WTC11 (cell line): ENCODE data around the gene VCAN.

Experiments
- ELF4 ChIP-seq: sonication (generic); formaldehyde crosslinking; IDR thresholded peaks from 2 replicates; pipeline ENCODE4 v1.8.1; 2022; ENCODE audit warnings: low read depth, mild to moderate bottlenecking, moderate library complexity, missing genetic modification reagents
- FOXK1 ChIP-seq: sonication (generic); formaldehyde crosslinking; IDR thresholded peaks from 2 replicates; pipeline ENCODE4 v1.8.0; 2022; ENCODE audit warnings: mild to moderate bottlenecking, moderate library complexity, missing genetic modification reagents
- NR2C2 ChIP-seq: sonication (generic); formaldehyde crosslinking; IDR thresholded peaks from 2 replicates; pipeline ENCODE4 v1.8.0; 2022; ENCODE audit warnings: mild to moderate bottlenecking, missing genetic modification reagents
- TF ChIP-seq, protein P1 (sequence below): sonication (generic); formaldehyde crosslinking; IDR thresholded peaks from 2 replicates; pipeline ENCODE4 v1.8.0; 2022; ENCODE audit warnings: mild to moderate bottlenecking, missing genetic modification reagents
- TF ChIP-seq, protein P2 (sequence below): fragments of 200-600 bp; IDR thresholded peaks from 2 replicates; pipeline ENCODE4 v1.8.0; 2022; ENCODE audit warnings: antibody characterized with exemption
- TF ChIP-seq, protein P3 (sequence below): sonication (generic); formaldehyde crosslinking; IDR thresholded peaks from 2 replicates; pipeline ENCODE4 v1.8.0; 2022; ENCODE audit warnings: mild to moderate bottlenecking, missing genetic modification reagents
- TF ChIP-seq, protein P4 (sequence below): sonication (generic); formaldehyde crosslinking; conservative IDR thresholded peaks from 2 replicates; pipeline ENCODE4 v1.8.1; 2022; ENCODE audit warnings: mild to moderate bottlenecking, missing genetic modification reagents

DNA sequence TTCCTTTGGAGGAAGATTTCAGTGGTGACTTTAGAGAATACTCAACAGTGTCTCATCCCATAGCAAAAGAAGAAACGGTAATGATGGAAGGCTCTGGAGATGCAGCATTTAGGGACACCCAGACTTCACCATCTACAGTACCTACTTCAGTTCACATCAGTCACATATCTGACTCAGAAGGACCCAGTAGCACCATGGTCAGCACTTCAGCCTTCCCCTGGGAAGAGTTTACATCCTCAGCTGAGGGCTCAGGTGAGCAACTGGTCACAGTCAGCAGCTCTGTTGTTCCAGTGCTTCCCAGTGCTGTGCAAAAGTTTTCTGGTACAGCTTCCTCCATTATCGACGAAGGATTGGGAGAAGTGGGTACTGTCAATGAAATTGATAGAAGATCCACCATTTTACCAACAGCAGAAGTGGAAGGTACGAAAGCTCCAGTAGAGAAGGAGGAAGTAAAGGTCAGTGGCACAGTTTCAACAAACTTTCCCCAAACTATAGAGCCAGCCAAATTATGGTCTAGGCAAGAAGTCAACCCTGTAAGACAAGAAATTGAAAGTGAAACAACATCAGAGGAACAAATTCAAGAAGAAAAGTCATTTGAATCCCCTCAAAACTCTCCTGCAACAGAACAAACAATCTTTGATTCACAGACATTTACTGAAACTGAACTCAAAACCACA, 67.4 kb downstream of the VCAN start:
- TF ChIP-seq FOXK1 (CRISPR knock-in tag) (no peak), NR2C2 (CRISPR knock-in tag) (no peak), ELF4 (CRISPR knock-in tag) (no peak)
- TF ChIP-seq, protein P1, sequence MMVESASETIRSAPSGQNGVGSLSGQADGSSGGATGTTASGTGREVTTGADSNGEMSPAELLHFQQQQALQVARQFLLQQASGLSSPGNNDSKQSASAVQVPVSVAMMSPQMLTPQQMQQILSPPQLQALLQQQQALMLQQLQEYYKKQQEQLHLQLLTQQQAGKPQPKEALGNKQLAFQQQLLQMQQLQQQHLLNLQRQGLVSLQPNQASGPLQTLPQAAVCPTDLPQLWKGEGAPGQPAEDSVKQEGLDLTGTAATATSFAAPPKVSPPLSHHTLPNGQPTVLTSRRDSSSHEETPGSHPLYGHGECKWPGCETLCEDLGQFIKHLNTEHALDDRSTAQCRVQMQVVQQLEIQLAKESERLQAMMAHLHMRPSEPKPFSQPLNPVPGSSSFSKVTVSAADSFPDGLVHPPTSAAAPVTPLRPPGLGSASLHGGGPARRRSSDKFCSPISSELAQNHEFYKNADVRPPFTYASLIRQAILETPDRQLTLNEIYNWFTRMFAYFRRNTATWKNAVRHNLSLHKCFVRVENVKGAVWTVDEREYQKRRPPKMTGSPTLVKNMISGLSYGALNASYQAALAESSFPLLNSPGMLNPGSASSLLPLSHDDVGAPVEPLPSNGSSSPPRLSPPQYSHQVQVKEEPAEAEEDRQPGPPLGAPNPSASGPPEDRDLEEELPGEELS (CRISPR knock-in tag): no peak
- TF ChIP-seq, protein P2, sequence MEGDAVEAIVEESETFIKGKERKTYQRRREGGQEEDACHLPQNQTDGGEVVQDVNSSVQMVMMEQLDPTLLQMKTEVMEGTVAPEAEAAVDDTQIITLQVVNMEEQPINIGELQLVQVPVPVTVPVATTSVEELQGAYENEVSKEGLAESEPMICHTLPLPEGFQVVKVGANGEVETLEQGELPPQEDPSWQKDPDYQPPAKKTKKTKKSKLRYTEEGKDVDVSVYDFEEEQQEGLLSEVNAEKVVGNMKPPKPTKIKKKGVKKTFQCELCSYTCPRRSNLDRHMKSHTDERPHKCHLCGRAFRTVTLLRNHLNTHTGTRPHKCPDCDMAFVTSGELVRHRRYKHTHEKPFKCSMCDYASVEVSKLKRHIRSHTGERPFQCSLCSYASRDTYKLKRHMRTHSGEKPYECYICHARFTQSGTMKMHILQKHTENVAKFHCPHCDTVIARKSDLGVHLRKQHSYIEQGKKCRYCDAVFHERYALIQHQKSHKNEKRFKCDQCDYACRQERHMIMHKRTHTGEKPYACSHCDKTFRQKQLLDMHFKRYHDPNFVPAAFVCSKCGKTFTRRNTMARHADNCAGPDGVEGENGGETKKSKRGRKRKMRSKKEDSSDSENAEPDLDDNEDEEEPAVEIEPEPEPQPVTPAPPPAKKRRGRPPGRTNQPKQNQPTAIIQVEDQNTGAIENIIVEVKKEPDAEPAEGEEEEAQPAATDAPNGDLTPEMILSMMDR: no peak
- TF ChIP-seq, protein P3, sequence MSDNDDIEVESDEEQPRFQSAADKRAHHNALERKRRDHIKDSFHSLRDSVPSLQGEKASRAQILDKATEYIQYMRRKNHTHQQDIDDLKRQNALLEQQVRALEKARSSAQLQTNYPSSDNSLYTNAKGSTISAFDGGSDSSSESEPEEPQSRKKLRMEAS (CRISPR knock-in tag): no peak
- TF ChIP-seq, protein P4, sequence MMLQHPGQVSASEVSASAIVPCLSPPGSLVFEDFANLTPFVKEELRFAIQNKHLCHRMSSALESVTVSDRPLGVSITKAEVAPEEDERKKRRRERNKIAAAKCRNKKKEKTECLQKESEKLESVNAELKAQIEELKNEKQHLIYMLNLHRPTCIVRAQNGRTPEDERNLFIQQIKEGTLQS: no peak
